Chondrocyte (in vitro differentiated cells): ENCODE data around the gene CHMP2A. TPM values are rescaled to one million over a fixed set of nuclear protein-coding genes. Genes with fewer than 3 reads are reported as not detected.
A peak's percentile ranks its signal among the peaks of the same experiment; 100 is the strongest.
"Not testable (repeated sequence)": the region's sequence is repeated elsewhere in the genome, so short reads cannot be mapped to it uniquely, and the experiment has no call there.

ENCODE experiments used
- DNase-seq: peaks from one replicate; pipeline ENCODE4 v3.0.0; 2021; ENCODE audit warnings: mixed read lengths, low spot score
- H3K27ac Mint-ChIP-seq: one replicate; pipeline ENCODE4 v1.8.0; 2021; ENCODE audit warnings: mild to moderate bottlenecking, moderate library complexity, mixed read lengths; ENCODE audit not compliant: unreplicated experiment
- H3K27me3 Mint-ChIP-seq: 2 replicates; pipeline ENCODE4 v1.8.0; 2021; ENCODE audit warnings: low read depth, mixed read lengths
- H3K36me3 Mint-ChIP-seq: 2 replicates; pipeline ENCODE4 v1.8.0; 2021; ENCODE audit warnings: low read depth, mixed read lengths
- H3K4me1 Mint-ChIP-seq: 2 replicates; pipeline ENCODE4 v1.8.0; 2021; ENCODE audit warnings: low read depth, mild to moderate bottlenecking, mixed read lengths
- H3K4me3 Mint-ChIP-seq: one replicate; pipeline ENCODE4 v1.8.0; 2021; ENCODE audit warnings: mild to moderate bottlenecking, moderate library complexity, mixed read lengths; ENCODE audit not compliant: unreplicated experiment
- H3K9me3 Mint-ChIP-seq: 2 replicates; pipeline ENCODE4 v1.8.0; 2021; ENCODE audit warnings: low read depth, mixed read lengths
- microRNA-seq: library from miRNA; unstranded; fragments of <30 nt; microRNA quantifications from one replicate; pipeline ENCODE4 v1.2.0, GENCODE V29; 2020; ENCODE audit warnings: borderline number of aligned reads
- total RNA-seq: library from RNA; stranded (reverse); gene quantifications from 3 replicates; pipeline ENCODE4 v1.2.1, GENCODE V29; 2021
- TF ChIP-seq, protein P1 (sequence below): fragments of 200-600 bp; sonication (generic); IDR thresholded peaks from 2 replicates; pipeline ENCODE4 v1.5.0; 2021; ENCODE audit warnings: antibody characterized with exemption, mild to moderate bottlenecking, moderate library complexity

Gene CHMP2A
- total RNA-seq, 1 donor from 2014 or later = 85.1 TPM

DNA sequence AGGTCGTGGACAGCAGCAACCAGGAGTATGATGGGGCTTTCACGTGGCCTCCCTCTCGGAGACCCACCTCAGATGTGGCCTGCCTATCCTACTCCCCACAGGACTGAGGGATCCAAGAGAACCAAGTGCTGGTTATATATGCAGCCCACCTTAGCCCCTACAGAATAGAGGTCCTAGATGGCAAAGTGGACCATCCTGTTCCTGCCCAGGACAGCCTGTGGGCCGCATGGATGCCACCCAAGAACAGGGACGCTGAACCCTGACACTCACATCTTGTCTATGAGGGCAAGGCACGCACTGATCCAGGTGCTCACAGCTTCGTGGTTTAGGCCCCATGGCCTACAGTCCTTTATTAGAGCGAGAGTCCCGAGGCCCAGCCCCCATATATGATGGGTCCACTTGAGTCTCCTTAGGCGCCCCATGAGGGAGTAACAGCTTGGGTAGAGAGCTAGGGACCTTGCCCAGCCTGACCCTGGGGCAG, 41.7 kb downstream of the CHMP2A start:
- no peak for DNase-seq

DNA sequence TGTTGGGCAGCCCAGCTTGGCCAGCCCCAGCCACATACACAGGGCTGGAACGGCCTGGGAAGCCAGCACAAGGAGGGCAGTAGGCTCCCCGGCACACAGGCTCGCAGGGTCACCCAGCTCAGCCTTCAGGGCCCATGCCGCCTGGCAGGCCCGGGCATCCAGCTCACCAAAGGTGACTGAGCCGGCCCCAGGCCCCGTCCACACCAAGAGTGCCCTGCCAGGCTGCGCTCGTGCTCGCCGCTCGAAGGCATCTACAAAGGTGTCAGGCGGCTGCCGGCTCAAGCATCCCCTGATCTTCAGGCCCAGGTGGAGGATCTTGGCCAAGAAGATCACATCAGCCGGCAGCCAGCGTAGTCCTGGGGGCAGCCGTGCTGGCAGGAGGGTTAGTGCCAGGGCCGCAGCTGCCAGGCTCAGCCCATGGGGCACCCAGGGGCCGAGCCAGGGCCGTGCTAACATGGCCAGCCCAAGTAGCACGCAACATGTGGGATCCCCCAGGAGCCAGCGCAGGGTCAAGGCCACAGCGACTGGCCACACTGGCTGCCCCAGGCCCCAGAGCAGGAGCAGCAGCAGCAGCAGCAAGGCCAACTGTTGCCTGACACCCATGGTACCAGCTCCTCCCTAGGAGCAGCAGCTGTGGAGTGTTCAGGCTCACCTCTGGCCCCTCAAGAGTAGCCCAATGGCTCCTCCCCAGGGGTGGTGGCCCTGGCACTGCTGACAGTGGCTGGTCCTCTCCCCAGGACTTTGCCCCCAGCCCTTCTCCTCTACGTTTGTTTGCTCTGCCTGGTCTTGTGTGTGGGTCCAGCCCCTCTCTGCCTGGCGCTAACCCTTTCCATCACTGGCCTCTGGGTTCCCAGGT, 43.3 kb downstream of the CHMP2A start, which contains the start of gene SLC27A5:
SLC27A5 (minus strand) TSS at position 640 of the 856 bp plus-strand sequence; CDS start at position 603, 37 bp downstream.
- Mint-ChIP-seq H3K27me3 (no peaks in the 10 kb centered on the region), H3K36me3 (peaks cover 3% of the 10 kb centered on the region), H3K4me3 (no peak within 1 kb of the TSS), H3K9me3 (peaks cover 8% of the 10 kb centered on the region), H3K27ac (peak within 1 kb of the TSS; percentile 59), H3K4me1 (peaks cover 14% of the 10 kb centered on the region)
- DNase-seq = no peak
- TF ChIP-seq, protein P1, sequence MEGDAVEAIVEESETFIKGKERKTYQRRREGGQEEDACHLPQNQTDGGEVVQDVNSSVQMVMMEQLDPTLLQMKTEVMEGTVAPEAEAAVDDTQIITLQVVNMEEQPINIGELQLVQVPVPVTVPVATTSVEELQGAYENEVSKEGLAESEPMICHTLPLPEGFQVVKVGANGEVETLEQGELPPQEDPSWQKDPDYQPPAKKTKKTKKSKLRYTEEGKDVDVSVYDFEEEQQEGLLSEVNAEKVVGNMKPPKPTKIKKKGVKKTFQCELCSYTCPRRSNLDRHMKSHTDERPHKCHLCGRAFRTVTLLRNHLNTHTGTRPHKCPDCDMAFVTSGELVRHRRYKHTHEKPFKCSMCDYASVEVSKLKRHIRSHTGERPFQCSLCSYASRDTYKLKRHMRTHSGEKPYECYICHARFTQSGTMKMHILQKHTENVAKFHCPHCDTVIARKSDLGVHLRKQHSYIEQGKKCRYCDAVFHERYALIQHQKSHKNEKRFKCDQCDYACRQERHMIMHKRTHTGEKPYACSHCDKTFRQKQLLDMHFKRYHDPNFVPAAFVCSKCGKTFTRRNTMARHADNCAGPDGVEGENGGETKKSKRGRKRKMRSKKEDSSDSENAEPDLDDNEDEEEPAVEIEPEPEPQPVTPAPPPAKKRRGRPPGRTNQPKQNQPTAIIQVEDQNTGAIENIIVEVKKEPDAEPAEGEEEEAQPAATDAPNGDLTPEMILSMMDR = no peak

More for the DNA sequence above, 41.7 kb downstream of the CHMP2A start:
- Mint-ChIP-seq H3K9me3 (no peaks in the 10 kb centered on the region), H3K4me3 (no peak overlapping the region), H3K27ac (no peak overlapping the region), H3K4me1 (peaks cover 25% of the 10 kb centered on the region), H3K27me3 (no peaks in the 10 kb centered on the region), H3K36me3 (peaks cover 5% of the 10 kb centered on the region)
- TF ChIP-seq, protein P1 = no peak

DNA sequence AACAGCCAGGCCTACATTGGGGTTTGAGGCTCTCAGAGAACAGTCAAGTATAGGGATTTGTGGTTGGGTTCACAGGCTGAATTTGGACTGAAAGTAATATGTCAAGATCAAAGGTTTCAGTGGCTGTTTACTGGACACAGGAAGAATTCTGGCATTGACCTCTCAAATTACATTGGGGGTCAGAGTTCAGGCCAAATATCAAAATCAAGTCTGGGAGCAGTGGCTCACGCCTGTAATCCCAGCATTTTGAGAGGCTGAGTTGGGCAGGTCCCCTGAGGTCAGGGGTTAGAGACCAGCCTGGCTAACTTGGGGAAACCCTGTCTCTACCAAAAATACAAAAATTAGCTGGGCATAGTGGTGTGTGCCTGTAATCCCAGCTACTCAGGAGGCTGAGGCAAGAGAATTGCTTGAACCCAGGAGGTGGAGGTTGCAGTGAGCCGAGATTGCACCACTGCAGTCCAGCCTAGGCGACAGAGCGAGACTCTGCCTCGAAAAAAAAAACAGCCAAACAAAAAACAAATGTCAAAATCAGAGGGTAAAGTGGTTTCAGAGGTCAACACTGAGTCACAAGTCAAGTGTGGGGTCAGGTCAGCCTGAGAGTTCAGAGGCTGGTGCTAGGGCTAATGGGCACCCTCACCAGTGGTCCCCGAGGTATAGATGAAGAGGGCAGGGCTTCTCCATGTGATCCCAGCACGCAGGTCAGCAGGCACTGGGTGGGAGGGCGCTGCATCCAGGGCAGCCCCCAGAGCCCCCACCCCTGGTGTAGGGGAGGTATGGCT, 44.6 kb downstream of the CHMP2A start:
- TF ChIP-seq, protein P1 = no peak
- no peak for DNase-seq
- H3K27ac Mint-ChIP-seq = no peak overlapping the region
- peaks cover 4% of the 10 kb centered on the region for H3K4me1 Mint-ChIP-seq
- H3K9me3 Mint-ChIP-seq = peaks cover 8% of the 10 kb centered on the region
- no peak overlapping the region for H3K4me3 Mint-ChIP-seq
- H3K27me3 Mint-ChIP-seq = no peaks in the 10 kb centered on the region
- H3K36me3 Mint-ChIP-seq = no peaks in the 10 kb centered on the region

DNA sequence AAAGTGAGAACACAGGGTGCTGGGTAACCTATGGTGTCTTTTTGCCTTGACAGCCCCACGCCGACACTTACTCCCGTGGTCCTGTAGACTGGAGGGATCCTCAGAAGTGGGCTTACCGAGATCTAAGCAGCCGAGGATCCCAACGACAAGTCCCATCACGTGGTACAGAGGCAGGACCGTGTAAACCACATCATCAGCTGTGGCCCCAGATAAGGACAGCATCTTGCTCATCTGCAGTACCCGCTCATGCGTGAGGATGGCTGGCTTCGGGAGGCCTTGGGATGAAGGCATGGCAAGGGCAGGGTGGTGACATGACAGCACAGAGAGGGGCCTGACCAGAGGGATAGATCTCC, 45.2 kb downstream of the CHMP2A start:
- no peak for DNase-seq
- Mint-ChIP-seq H3K4me3 (no peak overlapping the region), H3K9me3 (peaks cover 8% of the 10 kb centered on the region), H3K27me3 (no peaks in the 10 kb centered on the region), H3K4me1 (peaks cover under 1% of the 10 kb centered on the region), H3K36me3 (no peaks in the 10 kb centered on the region), H3K27ac (no peak overlapping the region)
- TF ChIP-seq, protein P1 = no peak

DNA sequence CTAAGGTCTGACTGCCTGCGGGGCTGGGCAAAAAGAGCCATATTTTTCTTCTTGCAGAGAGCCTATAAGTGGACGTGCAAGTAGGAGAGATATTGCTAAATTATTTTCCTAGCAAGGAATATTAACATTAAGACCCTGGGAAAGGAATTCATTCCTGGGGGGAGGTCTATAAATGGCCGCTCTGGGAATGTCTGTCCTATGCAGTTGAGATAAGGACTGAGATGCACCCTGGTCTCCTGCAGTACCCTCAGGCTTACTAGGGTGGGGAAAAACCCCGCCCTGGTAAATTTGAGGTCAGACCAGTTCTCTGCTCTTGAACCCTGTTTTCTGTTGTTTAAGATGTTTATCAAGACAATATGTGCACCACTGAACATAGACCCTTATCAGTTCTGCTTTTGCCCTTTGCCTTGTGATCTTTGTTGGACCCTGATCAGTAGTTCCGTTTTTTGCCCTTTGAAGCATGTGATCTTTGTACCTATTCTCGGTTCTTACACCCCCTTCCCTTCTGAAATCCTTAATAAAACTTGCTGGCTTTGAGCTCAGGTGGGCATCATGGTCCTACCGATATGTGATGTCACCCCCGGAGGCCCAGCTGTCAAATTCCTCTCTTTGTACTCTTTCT, 47.2 kb downstream of the CHMP2A start:
- not testable (repeated sequence) for H3K4me1 Mint-ChIP-seq, DNase-seq, H3K9me3 Mint-ChIP-seq, H3K36me3 Mint-ChIP-seq, H3K4me3 Mint-ChIP-seq, H3K27ac Mint-ChIP-seq, H3K27me3 Mint-ChIP-seq

Small RNA genes lying within 50 kb of the gene (microRNA-seq; reads per million reads assigned to microRNA genes)
- 2.2 reads per million for gene MIR6807

Other genes starting within 250 kb of the CHMP2A start
- gene ERVK3-1, start 249.7 kb downstream of the CHMP2A start, total RNA-seq = 25.3 to 29.4 TPM (median 26.0 TPM) in 3 replicates
- gene ZSCAN22, start 228.1 kb downstream of the CHMP2A start, total RNA-seq = 2.8 to 3.2 TPM (median 3.0 TPM) in 3 replicates
- 49.7 to 53.8 TPM (median 50.2 TPM) in 3 replicates for gene A1BG, start 201.6 kb downstream of the CHMP2A start, total RNA-seq
- 0.65 to 0.69 TPM (median 0.68 TPM) in 3 replicates for gene ZNF497, start 192.4 kb downstream of the CHMP2A start, total RNA-seq
- 2.0 to 3.5 TPM (median 2.5 TPM) in 3 replicates for gene ZNF837, start 174.1 kb downstream of the CHMP2A start, total RNA-seq
- 624 to 792 TPM (median 634 TPM) in 3 replicates for gene RPS5, start 167.8 kb downstream of the CHMP2A start, total RNA-seq
- not detected in 3 replicates for gene RNF225, start 159.4 kb downstream of the CHMP2A start, total RNA-seq
- 10.2 to 11.1 TPM (median 10.7 TPM) in 3 replicates for gene ZNF584, start 146.5 kb downstream of the CHMP2A start, total RNA-seq
- 1.5 to 1.8 TPM (median 1.6 TPM) in 3 replicates for gene ZNF132, start 115.0 kb downstream of the CHMP2A start, total RNA-seq
- gene ZNF324B, start 103.5 kb downstream of the CHMP2A start, total RNA-seq = 6.3 to 9.8 TPM (median 7.5 TPM) in 3 replicates
- gene ZNF324, start 88.0 kb downstream of the CHMP2A start, total RNA-seq = 10.8 to 12.6 TPM (median 11.3 TPM) in 3 replicates
- 9.3 to 12.2 TPM (median 9.5 TPM) in 3 replicates for gene ZNF446, start 78.8 kb downstream of the CHMP2A start, total RNA-seq
- 4.7 to 9.5 TPM (median 9.3 TPM) in 3 replicates for gene SLC27A5, start 43.1 kb downstream of the CHMP2A start, total RNA-seq
- gene ZBTB45, start 35.3 kb downstream of the CHMP2A start, total RNA-seq = 15.6 to 17.2 TPM (median 15.9 TPM) in 3 replicates
- gene TRIM28, start 11.0 kb downstream of the CHMP2A start, total RNA-seq = 215 to 286 TPM (median 228 TPM) in 3 replicates
- 70.3 to 80.7 TPM (median 76.3 TPM) in 3 replicates for gene UBE2M, start 3.5 kb upstream of the CHMP2A start, total RNA-seq
- 15.2 to 22.3 TPM (median 15.8 TPM) in 3 replicates for gene MZF1, start 18.2 kb upstream of the CHMP2A start, total RNA-seq